GM18951 (cell line): ENCODE results near the gene CBFA2T3.

ENCODE experiments used
- POLR2A ChIP-seq: IDR thresholded peaks from 4 replicates; pipeline ENCODE4 v1.6.1; 2011; ENCODE audit warnings: mild to moderate bottlenecking; ENCODE audit not compliant: insufficient read length, insufficient read depth; ENCODE audit errors: extremely low read depth
- in situ Hi-C: fragments of 300-500 bp; cut with MboI; formaldehyde crosslinking; loops from one replicate; pipeline ENCODE4 v1.12.0; 2022; ENCODE audit warnings: low sequenced_read_pairs, mixed read lengths, inconsistent platforms; ENCODE audit not compliant: unreplicated experiment

CBFA2T3 gene

GRCh38 chr16:88988980-88989811 lies 12.2 kb upstream of the CBFA2T3 start:
- no peak for TF ChIP-seq POLR2A
- in situ Hi-C loops = no loop called here

GRCh38 chr16:88985521-88985920 lies 8.5 kb upstream of the CBFA2T3 start:
- in situ Hi-C loops = no loop called here
- TF ChIP-seq POLR2A = no peak

- no peak for TF ChIP-seq POLR2A
Observed at GRCh38 chr16:88983771-88984687, 7.0 kb upstream of the CBFA2T3 start.

GRCh38 chr16:88983165-88983564 lies 6.2 kb upstream of the CBFA2T3 start:
- no peak for TF ChIP-seq POLR2A
- in situ Hi-C loops = no loop called here

More at GRCh38 chr16:88983771-88984687, 7.0 kb upstream of the CBFA2T3 start:
- in situ Hi-C loops = no loop called here

- TF ChIP-seq POLR2A = no peak
Observed at GRCh38 chr16:88982286-88983084, 5.5 kb upstream of the CBFA2T3 start.

GRCh38 chr16:88979353-88980015 lies 2.5 kb upstream of the CBFA2T3 start:
- in situ Hi-C loops = no loop called here
- TF ChIP-seq POLR2A = no peak

More at GRCh38 chr16:88982286-88983084, 5.5 kb upstream of the CBFA2T3 start:
- in situ Hi-C loops = no loop called here

GRCh38 chr16:88978608-88979346 lies 1.8 kb upstream of the CBFA2T3 start:
- peak; percentile 56 for TF ChIP-seq POLR2A
- in situ Hi-C loops = no loop called here

- no peak for TF ChIP-seq POLR2A
- in situ Hi-C loops = no loop called here
Observed at GRCh38 chr16:88977812-88978607, 1.0 kb upstream of the CBFA2T3 start.

GRCh38 chr16:88976366-88977017 lies 515 bp downstream of the CBFA2T3 start:
- in situ Hi-C loops = no loop called here
- TF ChIP-seq POLR2A = no peak

GRCh38 chr16:88975511-88976061 lies 1.4 kb downstream of the CBFA2T3 start:
- TF ChIP-seq POLR2A = no peak

GRCh38 chr16:88974916-88975215 lies 2.1 kb downstream of the CBFA2T3 start:
- TF ChIP-seq POLR2A = no peak
- in situ Hi-C loops = no loop called here

More at GRCh38 chr16:88975511-88976061, 1.4 kb downstream of the CBFA2T3 start:
- in situ Hi-C loops = no loop called here
